NCI-H524 treated with DMSO at 0.1 percent for 48 hours (cell line): ENCODE results near the gene ZNF892.
"Not testable (repeated sequence)": the region's sequence is repeated elsewhere in the genome, so short reads cannot be mapped to it uniquely, and the experiment has no call there.

ENCODE experiments used
- DNase-seq: peaks from one replicate; lab custom pipeline; 2025; lab: John Stamatoyannopoulos, UW

The ZNF892 gene

DNA sequence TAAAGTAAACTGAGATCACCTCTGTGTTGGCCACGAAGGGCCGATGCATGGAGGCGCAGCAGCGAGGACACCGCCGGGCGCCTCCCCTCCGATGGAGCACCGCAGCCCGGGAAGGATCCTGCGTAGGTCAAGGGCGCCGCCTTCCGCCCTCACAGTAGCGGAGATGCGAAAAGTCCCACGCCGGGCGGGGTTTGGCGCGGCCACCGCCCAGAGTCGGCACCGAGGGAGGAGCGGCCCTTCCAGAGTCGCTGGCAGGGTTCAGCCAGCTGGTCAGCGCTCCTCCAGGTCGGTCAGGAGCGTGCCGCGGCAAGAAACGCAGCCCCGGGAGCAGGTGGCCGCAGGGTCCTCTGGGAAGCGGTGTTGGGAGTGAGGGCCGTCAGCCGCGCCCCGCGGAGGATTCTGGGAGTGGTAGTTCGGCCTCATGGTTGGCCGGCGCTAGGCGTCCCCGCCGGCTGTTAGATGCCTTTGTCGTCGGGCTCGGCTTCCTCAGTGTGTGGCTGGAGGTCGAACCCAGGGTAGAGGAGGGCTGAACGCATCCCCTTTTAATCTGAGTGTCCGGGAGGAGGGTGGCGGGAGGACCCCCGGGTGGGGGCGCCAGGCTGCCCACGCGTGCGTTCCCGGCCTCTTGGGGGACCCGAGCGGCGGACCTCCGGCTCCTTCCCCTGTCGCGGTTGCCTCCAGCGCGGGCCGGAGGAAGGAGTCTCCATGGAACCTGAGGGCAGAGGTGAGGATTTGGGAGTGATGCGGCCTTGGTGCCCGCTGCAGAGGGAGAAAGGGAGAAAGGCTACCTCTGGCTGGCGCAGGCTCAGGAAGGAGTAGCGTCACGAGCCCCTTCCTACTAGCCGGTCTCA lies at the start of gene ZNF892:
ZNF892 (plus strand) TSS at position 411 of the 851 bp plus-strand sequence; CDS start at position 706, 295 bp downstream.
- peak; percentile 79 for DNase-seq

DNA sequence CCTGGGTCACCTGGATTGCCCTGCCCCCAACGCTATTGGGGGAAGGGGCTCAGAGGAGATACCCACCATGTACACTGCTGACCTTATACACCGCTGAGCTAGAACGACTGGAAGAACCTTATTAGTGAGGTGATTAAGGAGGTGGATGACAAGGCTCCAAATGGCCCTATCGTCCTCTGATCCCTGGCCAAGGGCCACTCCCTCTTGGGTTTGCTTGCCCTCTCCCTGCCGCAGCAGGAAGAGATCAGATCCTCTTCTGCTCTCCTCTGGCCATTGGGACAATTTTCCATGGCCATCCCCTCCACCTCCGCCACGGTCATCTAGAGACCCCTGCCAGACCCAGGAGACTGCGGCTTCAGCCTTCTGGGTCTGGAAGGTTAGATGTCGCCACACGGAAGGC lies 48.9 kb upstream of the ZNF892 start:
- no peak for DNase-seq

DNA sequence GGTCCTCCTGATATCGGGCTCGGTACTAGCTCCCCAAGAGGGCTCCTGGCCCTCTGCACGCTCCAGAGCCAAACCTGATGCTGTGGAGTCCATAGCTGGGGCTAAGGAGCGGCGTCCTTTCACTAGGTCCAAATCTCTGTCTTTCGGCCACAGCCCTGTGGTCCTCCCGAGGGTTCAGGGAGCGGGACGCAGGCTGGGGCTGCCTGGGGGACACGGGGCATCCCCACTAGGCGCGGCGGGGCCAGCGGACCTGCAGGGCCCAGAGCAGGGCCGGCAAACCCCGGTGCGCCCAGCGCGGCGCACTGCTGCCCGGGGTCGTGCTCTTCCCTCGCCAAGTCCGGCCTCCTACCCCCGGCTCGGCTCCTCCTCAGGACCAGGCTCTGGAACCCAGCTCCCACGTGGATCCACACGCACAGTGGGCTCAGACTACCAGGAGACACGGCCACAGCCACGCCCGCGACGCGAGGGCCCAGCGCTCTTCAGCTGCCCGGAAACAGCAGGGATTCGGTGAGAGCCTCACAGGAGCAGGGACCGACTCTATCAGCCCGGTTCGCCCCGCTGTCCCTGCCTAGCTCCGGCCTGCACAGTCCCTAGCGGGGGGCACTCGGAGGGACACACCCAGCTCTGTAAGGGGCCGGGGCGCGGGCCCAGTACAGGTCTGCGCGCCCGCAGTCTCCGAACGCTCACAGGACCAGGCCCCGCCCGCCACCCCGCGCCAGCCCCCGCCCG lies 48.3 kb upstream of the ZNF892 start:
- no peak for DNase-seq

DNA sequence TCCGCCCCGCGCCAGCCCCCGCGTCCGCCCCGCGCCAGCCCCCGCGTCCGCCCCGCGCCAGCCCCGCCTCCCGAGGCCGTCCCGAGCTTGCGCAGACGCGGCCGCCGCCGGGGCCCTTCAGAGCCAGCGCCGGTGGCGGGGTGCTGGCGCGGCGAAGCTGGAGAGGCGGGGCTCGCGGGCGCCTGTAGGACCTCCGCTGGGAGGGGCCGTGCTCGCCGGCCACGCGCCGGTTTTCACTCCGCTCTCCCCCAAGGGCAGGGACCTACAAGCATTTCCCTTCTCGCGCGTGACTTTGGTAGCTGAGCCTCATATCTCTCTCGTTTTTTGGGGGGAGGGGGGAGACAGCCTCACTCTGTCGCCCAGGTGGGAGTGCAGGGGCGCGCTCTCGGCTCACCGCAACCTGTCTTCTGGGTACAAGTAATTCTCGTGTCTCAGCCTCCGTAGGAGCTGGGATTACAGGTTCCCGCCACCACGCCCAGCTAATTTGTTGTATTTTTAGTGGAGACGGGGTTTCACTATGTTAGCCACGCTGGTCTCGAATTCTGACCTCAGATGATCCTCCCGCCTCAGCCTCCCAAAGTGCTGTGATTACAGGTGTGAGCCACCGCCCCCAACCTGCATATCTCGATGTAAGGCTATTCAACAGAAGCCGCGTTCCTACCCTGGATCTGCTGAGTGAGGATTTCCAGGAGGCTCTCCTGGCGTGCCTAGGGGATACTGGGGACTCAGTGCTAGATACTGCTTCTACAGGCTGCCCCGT lies 47.5 kb upstream of the ZNF892 start, which contains the start of gene ZNF514:
ZNF514 (minus strand) TSS at position 159 of the 760 bp plus-strand sequence. CDS start 6,595 bp downstream, outside the sequence.
- no peak for DNase-seq

DNA sequence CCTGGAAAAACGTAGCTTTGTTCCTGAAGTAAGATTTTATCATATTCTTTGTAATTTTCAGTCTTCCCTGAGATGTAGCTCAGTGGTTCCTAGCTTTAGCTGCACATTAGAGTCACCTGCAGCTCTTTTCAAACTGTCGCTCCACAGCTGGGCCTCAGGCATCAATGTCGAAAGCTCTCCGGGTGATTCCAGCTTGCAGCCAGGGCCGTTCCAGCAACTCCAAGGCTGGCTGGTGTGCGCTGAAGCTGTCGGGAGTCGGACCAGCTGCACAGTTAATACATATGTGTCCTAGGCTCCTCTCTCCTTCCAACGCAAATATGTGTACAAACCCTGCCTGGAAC lies 42.3 kb upstream of the ZNF892 start:
- no peak for DNase-seq

DNA sequence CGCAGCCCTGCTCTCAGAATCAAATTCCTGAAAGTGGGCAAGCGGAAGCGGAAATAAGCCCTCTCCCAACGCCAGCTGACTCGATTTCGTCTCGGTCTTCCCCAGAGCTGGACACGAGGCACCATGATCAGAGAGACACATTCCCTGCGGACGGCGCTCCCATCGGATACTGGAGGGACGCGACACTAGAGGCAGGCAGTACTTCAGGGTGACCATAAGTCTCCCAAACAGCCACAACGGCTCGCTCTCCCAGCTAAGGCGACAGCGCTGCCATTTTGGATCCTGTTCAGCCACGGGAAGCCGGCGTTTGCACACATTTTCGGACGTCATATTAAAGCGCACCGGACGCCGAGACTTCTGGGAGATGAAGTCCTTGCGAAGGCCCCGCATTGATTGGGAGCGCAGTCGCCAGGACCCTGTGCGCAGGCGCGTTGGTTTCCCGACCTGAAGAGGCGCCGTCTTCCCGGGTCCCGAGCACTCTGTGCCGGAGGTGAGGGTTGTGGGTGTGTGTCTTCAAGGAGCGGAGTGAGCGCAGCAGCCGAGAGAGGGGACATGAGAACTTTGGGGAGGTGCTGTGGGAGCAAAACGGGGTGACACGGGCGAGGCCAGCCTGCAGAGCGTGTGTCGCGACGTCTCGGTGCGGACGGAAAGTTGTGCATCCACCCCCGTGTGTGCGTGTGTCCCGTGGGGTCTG lies 41.8 kb upstream of the ZNF892 start, which contains the start of gene ZNF2:
ZNF2 (plus strand) TSS at position 439 of the 694 bp plus-strand sequence. CDS start 10,418 bp downstream, outside the sequence.
- DNase-seq = peak; percentile 68

DNA sequence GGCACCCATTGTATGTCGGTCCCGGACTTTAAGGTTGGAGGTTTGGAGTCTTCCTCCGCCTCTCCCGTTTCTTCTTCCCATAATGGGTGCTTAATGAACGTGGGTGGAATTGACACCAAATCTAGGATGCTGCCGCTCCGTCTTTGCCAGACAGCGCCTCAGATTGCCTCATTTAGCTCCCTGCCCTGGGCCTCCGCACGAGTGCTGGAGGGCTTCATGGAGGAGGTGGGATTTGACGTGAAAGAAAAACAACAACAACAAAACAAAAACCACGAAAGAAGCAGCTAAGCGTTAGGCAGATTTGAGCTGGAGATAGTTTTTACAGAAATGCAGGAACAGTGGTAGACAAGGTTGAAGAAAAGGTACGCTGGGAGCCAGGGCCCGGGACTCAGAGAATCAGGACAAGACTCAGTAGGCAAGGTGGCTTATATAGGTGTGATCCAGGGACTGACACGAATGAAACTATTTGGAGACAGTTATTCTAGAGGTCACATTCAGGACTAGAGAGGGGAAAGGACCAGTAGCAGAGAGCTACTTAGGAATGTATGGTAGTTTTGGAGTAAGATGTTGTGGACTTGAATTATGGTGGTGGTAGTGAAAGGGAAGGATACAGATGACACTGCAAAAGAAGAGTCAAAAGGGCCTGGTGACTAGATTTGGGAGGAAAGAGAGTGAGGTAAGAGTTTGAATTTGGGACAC lies 41.1 kb upstream of the ZNF892 start:
- no peak for DNase-seq

DNA sequence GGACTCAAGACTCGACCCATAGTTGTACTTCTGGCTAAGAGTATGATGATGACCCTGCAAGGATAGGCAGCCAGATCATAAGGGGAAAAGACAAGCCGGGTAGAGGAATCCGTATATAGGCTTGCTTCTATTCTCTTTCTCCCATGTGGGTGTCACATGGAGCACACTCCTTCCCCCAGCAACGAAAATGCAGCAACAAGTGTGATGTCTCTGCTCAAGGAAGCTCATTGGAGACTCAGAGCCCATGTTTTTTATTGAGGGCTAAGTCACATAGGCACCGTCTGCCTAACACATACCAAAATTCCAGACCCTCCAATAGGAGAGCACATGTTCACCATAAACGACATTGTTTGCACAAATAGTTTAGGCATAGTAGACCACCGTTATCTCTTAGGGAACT lies 35.4 kb upstream of the ZNF892 start:
- DNase-seq = no peak

DNA sequence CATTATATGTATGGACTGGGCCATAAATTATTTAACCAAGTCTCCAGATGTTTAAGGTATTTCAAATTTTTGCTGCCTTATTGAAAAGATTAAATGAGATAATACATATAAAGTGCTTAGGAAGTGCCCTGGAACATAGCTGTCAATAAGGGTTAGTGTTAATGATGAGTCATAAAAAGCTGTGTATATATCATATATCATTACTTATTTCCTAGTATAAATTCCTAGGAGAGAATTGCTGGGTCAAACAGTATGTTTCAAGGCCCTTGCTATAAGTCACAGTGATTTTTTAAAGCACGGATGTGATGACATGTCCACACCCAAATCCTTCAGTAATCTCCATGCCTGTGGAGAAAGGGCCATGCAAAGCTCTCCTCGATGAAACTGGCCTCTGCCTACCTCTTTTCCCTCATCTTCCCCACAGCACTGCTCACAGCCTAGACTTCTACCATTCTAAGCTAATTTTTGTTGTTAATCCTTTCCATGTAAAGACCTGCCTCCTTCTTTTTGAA lies 33.2 kb upstream of the ZNF892 start:
- DNase-seq = no peak

DNA sequence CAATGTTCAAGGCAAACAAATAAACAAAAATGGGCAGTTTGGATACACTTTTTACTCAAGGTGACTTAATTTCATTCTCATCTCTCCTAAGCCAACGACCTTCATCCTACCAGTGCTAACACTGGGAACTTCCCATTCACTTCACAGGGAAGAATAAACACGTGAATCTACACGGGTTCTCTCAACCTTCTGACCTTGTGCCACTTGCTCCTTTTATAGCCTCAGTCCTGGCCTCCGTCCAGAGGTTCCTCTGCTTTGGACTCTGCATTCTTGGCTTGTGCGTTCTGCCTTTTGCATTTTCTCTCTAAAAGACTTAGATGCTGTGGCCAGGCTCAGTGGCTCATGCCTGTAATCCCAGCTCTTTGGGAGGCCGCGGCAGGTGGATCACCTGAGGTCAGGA lies 27.9 kb upstream of the ZNF892 start:
- DNase-seq = no peak

DNA sequence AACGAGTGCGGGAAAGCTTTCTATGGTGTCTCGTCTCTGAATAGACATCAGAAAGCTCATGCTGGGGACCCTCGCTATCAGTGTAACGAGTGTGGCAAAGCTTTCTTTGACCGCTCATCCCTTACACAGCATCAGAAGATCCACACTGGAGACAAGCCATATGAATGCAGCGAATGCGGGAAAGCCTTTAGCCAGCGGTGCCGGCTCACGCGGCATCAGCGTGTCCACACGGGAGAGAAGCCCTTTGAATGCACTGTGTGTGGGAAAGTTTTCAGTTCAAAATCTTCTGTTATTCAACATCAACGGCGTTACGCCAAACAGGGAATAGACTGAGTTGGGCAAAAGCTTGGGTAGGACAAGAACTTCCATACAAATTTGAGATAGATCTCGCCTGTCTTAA lies 25.5 kb upstream of the ZNF892 start:
- no peak for DNase-seq

DNA sequence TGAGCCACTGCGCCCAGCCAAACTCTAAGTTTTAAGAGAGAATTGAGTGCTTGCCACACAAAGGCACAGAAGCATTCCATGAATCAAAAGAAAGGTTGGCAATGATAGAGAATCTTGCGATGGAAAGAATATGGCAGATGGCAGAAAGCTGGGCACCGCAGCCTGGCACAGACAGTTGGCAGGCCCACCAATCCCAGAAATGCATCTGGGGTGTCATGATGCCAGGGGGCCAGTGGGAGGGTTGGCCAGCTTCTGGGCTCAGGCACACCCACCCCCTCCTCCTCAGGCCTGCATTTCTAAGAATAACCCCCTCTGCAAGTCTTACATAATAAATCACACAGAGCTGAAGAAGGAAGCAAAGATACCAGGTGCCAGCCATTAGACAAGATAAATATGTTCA lies 22.1 kb upstream of the ZNF892 start:
- DNase-seq = no peak

DNA sequence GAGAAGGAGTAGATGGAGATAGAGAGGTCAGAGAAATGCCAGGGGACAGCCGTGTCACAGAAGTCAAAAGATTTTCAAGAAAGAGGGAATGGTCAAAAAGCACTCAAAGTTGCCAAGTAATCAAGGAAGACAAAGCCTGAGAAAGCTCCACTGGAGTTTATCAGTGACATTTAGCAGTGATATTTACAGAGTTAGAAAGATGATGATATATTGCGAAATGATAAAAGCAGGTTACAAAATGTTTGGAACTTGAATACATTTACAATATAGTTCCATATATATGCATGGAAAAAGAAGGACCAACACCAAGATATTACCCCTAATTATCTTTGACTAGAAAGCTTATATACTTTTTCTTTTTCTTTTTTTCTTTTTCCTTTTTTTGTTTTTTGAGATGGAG lies 21.3 kb upstream of the ZNF892 start:
- DNase-seq = no peak

DNA sequence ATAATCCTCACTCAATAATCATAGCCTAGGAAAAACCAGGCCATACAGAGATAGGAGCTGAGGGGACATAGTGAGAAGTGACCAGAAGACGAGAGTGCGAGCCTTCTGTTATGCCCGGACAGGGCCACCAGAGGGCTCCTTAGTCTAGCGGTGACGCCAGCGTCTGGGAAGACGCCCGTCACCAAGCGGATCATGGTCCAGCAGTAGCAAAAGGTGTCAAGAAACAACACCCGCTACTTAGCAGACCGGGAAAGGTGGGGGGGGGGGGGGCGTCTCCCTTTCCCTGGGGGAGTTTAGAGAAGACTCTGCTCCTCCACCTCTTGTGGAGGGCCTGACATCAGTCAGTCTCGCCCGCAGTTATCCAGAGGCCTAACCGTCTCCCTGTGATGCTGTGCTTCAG lies 14.4 kb upstream of the ZNF892 start:
- not testable (repeated sequence) for DNase-seq

DNA sequence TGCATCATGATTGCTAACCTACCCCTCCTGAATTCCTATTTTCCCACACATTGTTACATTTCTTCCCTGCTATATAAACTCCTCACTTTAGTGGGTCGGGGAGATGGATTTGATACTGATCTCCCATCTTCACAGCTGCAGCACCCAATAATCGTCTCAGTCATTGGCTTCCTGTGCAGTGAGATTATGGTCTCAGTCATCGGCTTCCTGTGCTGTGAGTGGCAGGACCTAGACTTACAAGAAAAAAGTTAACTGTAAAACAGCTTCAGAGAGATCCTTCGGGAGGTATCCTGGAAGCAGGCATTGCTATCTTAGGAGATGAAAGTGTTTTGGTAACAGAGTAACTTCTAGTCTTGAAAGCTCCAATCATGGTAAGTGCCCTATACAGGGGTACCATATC lies 3.4 kb upstream of the ZNF892 start:
- DNase-seq = no peak

DNA sequence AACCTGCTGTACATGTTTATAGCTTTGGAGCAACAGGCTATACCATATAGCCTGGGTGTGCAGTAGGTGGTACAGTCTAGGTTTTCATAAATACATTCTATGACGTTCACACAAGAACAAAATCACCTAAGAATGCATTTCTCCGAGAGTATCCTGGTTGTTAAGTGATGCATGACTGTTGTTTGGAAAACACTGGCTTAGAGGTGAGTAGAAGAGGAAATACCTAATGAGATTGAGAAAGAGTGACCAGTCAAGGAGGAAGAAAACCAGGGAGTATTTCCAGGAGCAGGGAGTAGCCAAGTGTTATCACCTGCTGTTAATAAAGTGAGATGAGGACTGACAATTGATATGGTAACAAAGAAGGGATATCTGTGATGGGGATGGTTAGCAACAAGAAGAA lies 2.9 kb upstream of the ZNF892 start:
- DNase-seq = no peak

DNA sequence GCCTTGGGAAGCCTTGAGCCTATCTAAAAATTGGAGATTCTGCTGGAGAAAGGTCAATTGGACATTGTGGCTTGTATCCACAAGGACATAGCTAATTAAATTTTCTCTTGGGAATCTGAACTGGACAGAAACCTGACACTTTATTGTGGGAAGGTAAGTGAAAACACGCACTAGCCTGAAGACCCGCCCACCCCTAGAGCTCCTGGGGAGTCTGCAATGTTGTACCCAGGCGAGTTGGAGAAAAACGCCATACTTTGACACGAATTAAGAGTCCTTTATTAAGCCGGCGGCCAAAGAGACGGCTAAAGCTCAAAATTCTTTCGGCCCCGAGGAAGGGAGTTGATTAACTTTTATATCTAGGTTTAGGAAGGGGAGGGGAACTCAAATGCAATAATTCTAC lies 1.2 kb upstream of the ZNF892 start:
- no peak for DNase-seq

DNA sequence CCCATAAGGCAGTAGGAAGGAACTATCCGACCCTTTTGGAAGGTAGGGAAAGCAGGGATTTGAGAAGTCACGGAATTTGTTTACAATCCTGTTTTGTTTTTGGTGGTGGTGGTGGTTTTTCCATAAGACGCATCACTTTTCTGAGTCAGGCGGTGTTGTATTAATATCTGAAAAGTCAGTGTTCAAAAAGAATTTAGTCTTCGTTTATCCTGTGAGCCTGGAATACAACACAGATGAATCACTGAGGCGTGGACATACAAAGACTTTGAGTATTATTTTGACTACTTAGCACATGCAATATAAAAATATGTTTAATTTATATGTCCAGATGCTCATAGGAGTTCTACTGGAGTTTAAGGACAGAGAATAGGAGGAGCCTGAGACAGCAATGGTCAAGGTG lies 785 bp downstream of the ZNF892 start:
- DNase-seq = no peak

DNA sequence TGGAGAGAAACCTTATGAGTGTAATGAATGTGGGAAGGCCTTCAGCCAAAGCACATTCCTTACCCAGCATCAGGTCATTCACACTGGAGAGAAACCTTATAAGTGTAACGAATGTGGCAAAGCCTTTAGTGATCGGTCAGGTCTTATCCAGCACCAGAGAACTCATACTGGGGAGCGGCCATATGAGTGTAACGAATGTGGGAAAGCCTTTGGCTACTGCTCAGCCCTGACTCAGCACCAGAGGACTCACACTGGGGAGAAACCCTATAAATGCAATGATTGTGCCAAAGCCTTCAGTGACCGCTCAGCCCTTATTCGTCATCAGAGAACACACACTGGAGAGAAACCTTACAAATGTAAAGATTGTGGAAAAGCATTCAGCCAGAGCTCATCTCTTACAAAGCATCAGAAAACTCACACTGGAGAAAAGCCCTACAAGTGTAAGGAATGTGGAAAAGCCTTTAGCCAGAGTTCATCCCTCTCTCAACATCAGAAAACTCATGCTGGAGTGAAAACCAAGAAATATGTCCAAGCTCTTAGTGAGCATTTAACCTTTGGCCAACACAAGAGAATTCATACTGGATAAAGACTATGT lies 7.8 kb downstream of the ZNF892 start:
- DNase-seq = no peak

DNA sequence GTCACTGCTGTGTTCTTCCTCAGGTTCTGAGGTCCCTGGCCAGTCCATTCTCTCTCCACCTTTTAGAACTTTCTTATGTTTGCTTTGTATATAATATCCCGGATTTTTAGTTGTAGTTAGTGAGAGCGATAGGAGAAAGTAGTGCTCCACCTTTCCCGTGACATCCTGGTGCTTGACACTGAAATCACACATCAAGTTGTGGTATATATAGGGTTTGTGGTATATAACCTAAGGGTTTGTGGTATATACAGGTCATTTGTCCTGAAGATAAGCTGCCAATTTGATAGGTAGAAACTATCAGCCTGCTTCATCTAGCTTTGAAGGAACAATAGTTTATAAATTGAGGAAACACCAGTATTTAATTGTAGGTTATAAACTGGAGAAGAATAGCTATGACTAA lies 13.1 kb downstream of the ZNF892 start:
- DNase-seq = no peak

DNA sequence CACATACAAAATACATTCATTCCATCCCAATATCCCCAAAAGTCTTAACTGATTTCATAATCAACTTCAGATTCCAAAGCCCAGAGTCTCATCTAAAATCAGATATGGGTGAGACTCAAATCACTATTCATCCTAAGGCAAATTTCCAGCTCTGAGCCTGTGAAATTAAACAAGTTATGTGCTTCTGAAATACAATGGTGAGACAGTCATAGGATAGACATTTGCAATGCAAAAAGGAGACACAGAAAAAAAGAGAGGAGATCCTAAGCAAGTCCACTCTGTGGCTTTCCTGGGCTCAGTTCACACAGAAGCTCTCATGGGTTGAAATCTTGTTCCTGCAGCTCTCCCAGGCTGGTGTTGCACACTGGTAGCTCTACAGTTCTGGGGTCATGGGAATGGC lies 18.3 kb downstream of the ZNF892 start:
- DNase-seq = no peak
